Inferior parietal cortex (tissue), 1 donor: ENCODE measurements around the gene NUP37.

Source experiments
- DNase-seq: peaks from one replicate; pipeline ENCODE4 v3.0.0-alpha.2; 2016; ENCODE audit errors: extremely low spot score

NUP37 gene

GRCh38 chr12:102026728-102027127 lies 93.2 kb downstream of the NUP37 start:
- no peak for DNase-seq

GRCh38 chr12:102024765-102025164 lies 95.1 kb downstream of the NUP37 start:
- no peak for DNase-seq

GRCh38 chr12:102023343-102023930 lies 96.5 kb downstream of the NUP37 start:
- DNase-seq = no peak
